ENCODE data around the gene USP22. TPM values are rescaled to one million over a fixed set of nuclear protein-coding genes. Genes with fewer than 3 reads are reported as not detected.

USP22 gene
- total and polyA plus RNA-seq, 2 donors (not counting 3 experiments of a cell fraction or from before 2014, with no cell fraction given), result 204 to 260 TPM

DNA sequence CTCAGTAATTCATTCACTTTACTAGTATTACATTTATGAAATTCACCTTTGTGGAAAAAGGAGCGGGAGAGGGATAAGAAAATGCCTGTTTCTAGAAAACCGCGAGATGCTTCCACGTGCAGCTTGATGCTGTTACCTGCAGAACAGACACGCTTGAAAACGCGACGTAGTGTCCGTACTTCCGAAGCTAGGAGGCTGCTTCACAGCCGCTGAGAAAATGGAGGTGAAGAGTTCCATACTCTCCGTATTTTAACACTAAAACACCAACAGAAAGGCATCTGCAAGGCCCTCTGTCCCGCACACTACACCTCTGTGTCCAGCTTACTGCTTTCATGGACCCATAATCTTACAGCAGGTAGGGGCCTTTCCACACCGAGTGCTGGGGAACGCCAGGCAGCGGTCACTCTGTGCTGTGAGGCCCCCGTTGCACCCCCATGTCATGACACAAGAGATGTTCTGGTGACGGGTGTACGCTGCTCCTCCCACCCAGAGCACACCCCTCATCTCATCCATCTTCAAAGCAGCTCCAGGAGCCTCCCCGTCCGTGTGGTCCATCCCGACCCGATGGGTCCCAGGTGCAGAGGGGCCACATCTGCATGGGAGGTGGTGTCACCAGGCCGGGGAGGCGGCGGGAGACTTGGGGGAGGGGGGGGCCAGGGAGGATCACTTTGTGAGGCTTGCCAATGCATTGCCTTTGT is 40.4 kb downstream of the USP22 start:
- Histone ChIP-seq H3K4me3 (replicated peaks in 1 of 3; ENCODE audit: insufficient read depth in 1 of 3, low read depth in 1 of 3, low read length in 3 of 3) (no peak overlapping the region), H2AFZ (ENCODE audit: low read depth, low read length) (no peak overlapping the region), H3K27ac (ENCODE audit: insufficient read depth, low read depth, low read length) (no peak overlapping the region), H3K36me3 (ENCODE audit: control insufficient read depth in 2 of 2, extremely low read depth in 1 of 2, insufficient read depth in 2 of 2, low read length in 2 of 2) (peaks cover 47 to 62% of the 10 kb centered on the region in 2 experiments), H3K9ac (replicated peaks; ENCODE audit: extremely low read depth, insufficient read depth, low read length) (no peak overlapping the region), H4K20me1 (replicated peaks; ENCODE audit: control insufficient read depth, extremely low read depth, insufficient read depth, low read length) (no peaks in the 10 kb centered on the region), H3K4me2 (ENCODE audit: insufficient read depth, low read length) (no peak overlapping the region), H3K79me2 (ENCODE audit: control insufficient read depth, insufficient read depth, low read length) (peaks cover 23% of the 10 kb centered on the region), H3K9me1 (replicated peaks; ENCODE audit: control insufficient read depth, extremely low read depth, insufficient read depth, low read length) (no peaks in the 10 kb centered on the region), H3K27me3 (ENCODE audit: control insufficient read depth in 2 of 2, insufficient read depth in 2 of 2, low read length in 2 of 2) (no peaks in the 10 kb centered on the region), H3K9me3 (replicated peaks; ENCODE audit: control insufficient read depth, insufficient read depth, low read length) (no peaks in the 10 kb centered on the region), H3K4me1 (ENCODE audit: control insufficient read depth, extremely low read depth, insufficient read depth, low read length) (no peaks in the 10 kb centered on the region)
- TF ChIP-seq MYC (IDR thresholded peaks at IDR 0.05; ENCODE audit: low read depth, low read length), result no peak
- no peak for TF ChIP-seq GATA2 (IDR thresholded peaks at IDR 0.05; ENCODE audit: insufficient read depth, insufficient read length, low read depth, low read length)
- no peak for TF ChIP-seq JUN (IDR thresholded peaks at IDR 0.05; ENCODE audit: borderline replicate concordance, insufficient read depth, insufficient read length, low read depth)
- no peak for TF ChIP-seq FOS (IDR thresholded peaks at IDR 0.05; ENCODE audit: borderline replicate concordance, insufficient read depth, low read length)
- TF ChIP-seq EZH2 (IDR thresholded peaks at IDR 0.05; ENCODE audit: borderline replicate concordance, low read depth, low read length, severe bottlenecking), result no peak
- TF ChIP-seq POLR2A (IDR thresholded peaks at IDR 0.05; ENCODE audit: low read depth, low read length), result no peak
- TF ChIP-seq, protein P1, sequence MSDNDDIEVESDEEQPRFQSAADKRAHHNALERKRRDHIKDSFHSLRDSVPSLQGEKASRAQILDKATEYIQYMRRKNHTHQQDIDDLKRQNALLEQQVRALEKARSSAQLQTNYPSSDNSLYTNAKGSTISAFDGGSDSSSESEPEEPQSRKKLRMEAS (IDR thresholded peaks at IDR 0.05; ENCODE audit: insufficient read depth, insufficient read length), result no peak
- TF ChIP-seq POLR2AphosphoS5 (IDR thresholded peaks at IDR 0.05; ENCODE audit: insufficient read depth, low read depth, low read length), result no peak
- TF ChIP-seq, protein P2, sequence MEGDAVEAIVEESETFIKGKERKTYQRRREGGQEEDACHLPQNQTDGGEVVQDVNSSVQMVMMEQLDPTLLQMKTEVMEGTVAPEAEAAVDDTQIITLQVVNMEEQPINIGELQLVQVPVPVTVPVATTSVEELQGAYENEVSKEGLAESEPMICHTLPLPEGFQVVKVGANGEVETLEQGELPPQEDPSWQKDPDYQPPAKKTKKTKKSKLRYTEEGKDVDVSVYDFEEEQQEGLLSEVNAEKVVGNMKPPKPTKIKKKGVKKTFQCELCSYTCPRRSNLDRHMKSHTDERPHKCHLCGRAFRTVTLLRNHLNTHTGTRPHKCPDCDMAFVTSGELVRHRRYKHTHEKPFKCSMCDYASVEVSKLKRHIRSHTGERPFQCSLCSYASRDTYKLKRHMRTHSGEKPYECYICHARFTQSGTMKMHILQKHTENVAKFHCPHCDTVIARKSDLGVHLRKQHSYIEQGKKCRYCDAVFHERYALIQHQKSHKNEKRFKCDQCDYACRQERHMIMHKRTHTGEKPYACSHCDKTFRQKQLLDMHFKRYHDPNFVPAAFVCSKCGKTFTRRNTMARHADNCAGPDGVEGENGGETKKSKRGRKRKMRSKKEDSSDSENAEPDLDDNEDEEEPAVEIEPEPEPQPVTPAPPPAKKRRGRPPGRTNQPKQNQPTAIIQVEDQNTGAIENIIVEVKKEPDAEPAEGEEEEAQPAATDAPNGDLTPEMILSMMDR (IDR thresholded peaks at IDR 0.05; ENCODE audit: extremely low read depth in 1 of 2, insufficient read depth in 1 of 2, low read depth in 1 of 2, low read length in 2 of 2), result no peak
- ChIA-PET POLR2A (no interaction called here), CTCF (interaction anchor here (1.7 kb wide), 1 partner anchor 9 kb away, joined by 9 read pairs; no protein-coding TSS in a partner anchor)
- intact Hi-C loops (cut with micrococcal nuclease), result no loop called here
- DNase-seq (ENCODE audit: low read depth, low spot score) (no peak), FAIRE-seq (no peak)
- BruUV-seq (replicated peaks), result no TSS peak
- dilution Hi-C loops (cut with MboI; ENCODE audit: extremely low pct_ligation_motif_present, low sequenced_read_pairs), result no loop called here
